ENCODE measurements around the gene BARHL1.

GRCh38 chr9:132631685-132632084 is 49.3 kb downstream of the BARHL1 start:
- TF ChIP-seq CTCF (IDR thresholded peaks at IDR 0.05; ENCODE audit: low read depth, low read length) (no peak), EZH2phosphoT487 (IDR thresholded peaks at IDR 0.05; ENCODE audit: low read depth) (no peak)
